Stimulated activated memory B cell treated with anti-CD40 and anti-IgM and Interleukin-4, amounts not matched to agents 10 μg/mL and 1 μg/mL and 100 μg/mL, for 72 hours (primary cell): ENCODE data around the gene NR1I2.

Experiments
- ATAC-seq: fragments of 150-1000 bp; cut with Tn5 transposase; 2 replicates; pipeline ENCODE4 v1.10.0; 2021
- H3K27ac Mint-ChIP-seq: one replicate; pipeline ENCODE4 v1.8.0; 2022; ENCODE audit warnings: mild to moderate bottlenecking, mixed read lengths
- H3K27me3 Mint-ChIP-seq: one replicate; pipeline ENCODE4 v1.8.0; 2022; ENCODE audit warnings: mixed read lengths
- H3K36me3 Mint-ChIP-seq: one replicate; pipeline ENCODE4 v1.8.0; 2022; ENCODE audit warnings: mixed read lengths
- H3K4me1 Mint-ChIP-seq: one replicate; pipeline ENCODE4 v1.8.0; 2022; ENCODE audit warnings: mixed read lengths
- H3K4me3 Mint-ChIP-seq: one replicate; pipeline ENCODE4 v1.8.0; 2022; ENCODE audit warnings: mild to moderate bottlenecking, moderate library complexity, mixed read lengths
- H3K9me3 Mint-ChIP-seq: one replicate; pipeline ENCODE4 v1.8.0; 2022; ENCODE audit warnings: mixed read lengths

Gene NR1I2

GRCh38 chr3:119781330-119782198 lies at the start of gene NR1I2:
Gene NR1I2 (plus strand): TSS chr3:119782101.
- H3K9me3 Mint-ChIP-seq: no peaks in the 10 kb centered on the region
- no peak within 1 kb of the TSS for H3K27ac Mint-ChIP-seq
- H3K4me3 Mint-ChIP-seq: no peak within 1 kb of the TSS
- ATAC-seq: no peak
- H3K36me3 Mint-ChIP-seq: peaks cover under 1% of the 10 kb centered on the region
- peaks cover 11% of the 10 kb centered on the region for H3K4me1 Mint-ChIP-seq
- H3K27me3 Mint-ChIP-seq: no peaks in the 10 kb centered on the region

- Mint-ChIP-seq H3K4me1 (peaks cover 6% of the 10 kb centered on the region), H3K4me3 (no peak overlapping the region), H3K27me3 (no peaks in the 10 kb centered on the region), H3K9me3 (no peaks in the 10 kb centered on the region), H3K27ac (no peak overlapping the region), H3K36me3 (no peaks in the 10 kb centered on the region)
- no peak for ATAC-seq
Observed at GRCh38 chr3:119733812-119734211, 48.1 kb upstream of the NR1I2 start.

- Mint-ChIP-seq H3K27ac (no peak overlapping the region), H3K27me3 (peaks cover 12% of the 10 kb centered on the region), H3K4me1 (peaks cover 6% of the 10 kb centered on the region), H3K4me3 (no peak overlapping the region), H3K9me3 (no peaks in the 10 kb centered on the region), H3K36me3 (no peaks in the 10 kb centered on the region)
- no peak for ATAC-seq
Observed at GRCh38 chr3:119738741-119739140, 43.2 kb upstream of the NR1I2 start.

GRCh38 chr3:119741657-119742590 lies 40.0 kb upstream of the NR1I2 start:
- Mint-ChIP-seq H3K36me3 (no peaks in the 10 kb centered on the region), H3K27ac (no peak overlapping the region), H3K4me3 (no peak overlapping the region), H3K27me3 (peaks cover 12% of the 10 kb centered on the region), H3K9me3 (no peaks in the 10 kb centered on the region), H3K4me1 (peaks cover 6% of the 10 kb centered on the region)
- ATAC-seq: no peak

- no peaks in the 10 kb centered on the region for H3K36me3 Mint-ChIP-seq
- H3K4me1 Mint-ChIP-seq: no peaks in the 10 kb centered on the region
- ATAC-seq: no peak
- H3K27ac Mint-ChIP-seq: no peak overlapping the region
- no peak overlapping the region for H3K4me3 Mint-ChIP-seq
- no peaks in the 10 kb centered on the region for H3K9me3 Mint-ChIP-seq
- H3K27me3 Mint-ChIP-seq: peaks cover 12% of the 10 kb centered on the region
Observed at GRCh38 chr3:119743921-119744320, 38.0 kb upstream of the NR1I2 start.

GRCh38 chr3:119745942-119746341 lies 36.0 kb upstream of the NR1I2 start:
- no peak overlapping the region for H3K4me3 Mint-ChIP-seq
- H3K27ac Mint-ChIP-seq: no peak overlapping the region
- no peaks in the 10 kb centered on the region for H3K4me1 Mint-ChIP-seq
- no peaks in the 10 kb centered on the region for H3K9me3 Mint-ChIP-seq
- peaks cover 11% of the 10 kb centered on the region for H3K27me3 Mint-ChIP-seq
- no peak for ATAC-seq
- no peaks in the 10 kb centered on the region for H3K36me3 Mint-ChIP-seq

- Mint-ChIP-seq H3K4me1 (no peaks in the 10 kb centered on the region), H3K27me3 (peaks cover 6% of the 10 kb centered on the region)
Observed at GRCh38 chr3:119746423-119746822, 35.5 kb upstream of the NR1I2 start.

GRCh38 chr3:119747357-119747756 lies 34.5 kb upstream of the NR1I2 start:
- no peak overlapping the region for H3K27ac Mint-ChIP-seq
- no peaks in the 10 kb centered on the region for H3K9me3 Mint-ChIP-seq
- no peak for ATAC-seq
- no peaks in the 10 kb centered on the region for H3K36me3 Mint-ChIP-seq
- no peaks in the 10 kb centered on the region for H3K27me3 Mint-ChIP-seq
- H3K4me1 Mint-ChIP-seq: no peaks in the 10 kb centered on the region
- no peak overlapping the region for H3K4me3 Mint-ChIP-seq

More at GRCh38 chr3:119746423-119746822, 35.5 kb upstream of the NR1I2 start:
- no peak for ATAC-seq
- no peaks in the 10 kb centered on the region for H3K36me3 Mint-ChIP-seq
- no peak overlapping the region for H3K27ac Mint-ChIP-seq
- no peaks in the 10 kb centered on the region for H3K9me3 Mint-ChIP-seq
- no peak overlapping the region for H3K4me3 Mint-ChIP-seq

- Mint-ChIP-seq H3K9me3 (peaks cover 3% of the 10 kb centered on the region), H3K36me3 (no peaks in the 10 kb centered on the region), H3K4me1 (no peaks in the 10 kb centered on the region), H3K27ac (no peak overlapping the region), H3K27me3 (peaks cover 3% of the 10 kb centered on the region), H3K4me3 (no peak overlapping the region)
- no peak for ATAC-seq
Observed at GRCh38 chr3:119748991-119749390, 32.9 kb upstream of the NR1I2 start.

- H3K4me3 Mint-ChIP-seq: no peak overlapping the region
- H3K27me3 Mint-ChIP-seq: peaks cover 27% of the 10 kb centered on the region
- H3K27ac Mint-ChIP-seq: no peak overlapping the region
- peaks cover 8% of the 10 kb centered on the region for H3K9me3 Mint-ChIP-seq
- H3K4me1 Mint-ChIP-seq: no peaks in the 10 kb centered on the region
- no peak for ATAC-seq
- no peaks in the 10 kb centered on the region for H3K36me3 Mint-ChIP-seq
Observed at GRCh38 chr3:119751423-119751822, 30.5 kb upstream of the NR1I2 start.

GRCh38 chr3:119759962-119760361 lies 21.9 kb upstream of the NR1I2 start:
- no peak overlapping the region for H3K27ac Mint-ChIP-seq
- H3K4me1 Mint-ChIP-seq: no peaks in the 10 kb centered on the region
- H3K9me3 Mint-ChIP-seq: peaks cover 15% of the 10 kb centered on the region
- ATAC-seq: no peak
- H3K36me3 Mint-ChIP-seq: no peaks in the 10 kb centered on the region
- peaks cover 34% of the 10 kb centered on the region for H3K27me3 Mint-ChIP-seq
- no peak overlapping the region for H3K4me3 Mint-ChIP-seq

GRCh38 chr3:119762876-119763275 lies 19.0 kb upstream of the NR1I2 start:
- no peak overlapping the region for H3K4me3 Mint-ChIP-seq
- ATAC-seq: no peak
- no peaks in the 10 kb centered on the region for H3K36me3 Mint-ChIP-seq
- no peak overlapping the region for H3K27ac Mint-ChIP-seq
- H3K4me1 Mint-ChIP-seq: no peaks in the 10 kb centered on the region
- H3K9me3 Mint-ChIP-seq: peaks cover 12% of the 10 kb centered on the region
- peaks cover 13% of the 10 kb centered on the region for H3K27me3 Mint-ChIP-seq

GRCh38 chr3:119763466-119763865 lies 18.4 kb upstream of the NR1I2 start:
- no peak for ATAC-seq
- H3K4me1 Mint-ChIP-seq: no peaks in the 10 kb centered on the region
- no peaks in the 10 kb centered on the region for H3K36me3 Mint-ChIP-seq
- H3K4me3 Mint-ChIP-seq: no peak overlapping the region
- peaks cover 12% of the 10 kb centered on the region for H3K9me3 Mint-ChIP-seq
- no peak overlapping the region for H3K27ac Mint-ChIP-seq
- H3K27me3 Mint-ChIP-seq: peaks cover 13% of the 10 kb centered on the region

GRCh38 chr3:119765239-119765638 lies 16.7 kb upstream of the NR1I2 start:
- Mint-ChIP-seq H3K9me3 (peaks cover 12% of the 10 kb centered on the region), H3K27ac (no peak overlapping the region), H3K27me3 (peaks cover 13% of the 10 kb centered on the region), H3K4me1 (no peaks in the 10 kb centered on the region), H3K4me3 (no peak overlapping the region), H3K36me3 (no peaks in the 10 kb centered on the region)
- ATAC-seq: no peak

- Mint-ChIP-seq H3K27ac (no peak overlapping the region), H3K36me3 (no peaks in the 10 kb centered on the region), H3K27me3 (peaks cover 11% of the 10 kb centered on the region), H3K9me3 (no peaks in the 10 kb centered on the region), H3K4me1 (no peaks in the 10 kb centered on the region), H3K4me3 (no peak overlapping the region)
- ATAC-seq: peak; percentile 46
Observed at GRCh38 chr3:119767936-119768601, 13.8 kb upstream of the NR1I2 start.
